HFF-Myc (cell line): ENCODE results near the gene SNCA.

Experiments used
- DNase-seq: peaks from one replicate; pipeline ENCODE4 v3.0.0-alpha.2; 2011; ENCODE audit warnings: low read depth; ENCODE audit errors: extremely low read depth
- H3K4me3 ChIP-seq: replicated peaks from 2 replicates; pipeline ENCODE4 v1.5.1; 2011; ENCODE audit warnings: low read depth, mild to moderate bottlenecking, control low read depth, low read length
- TF ChIP-seq, protein P1 (sequence below): IDR thresholded peaks from 2 replicates; pipeline ENCODE4 v1.5.1; 2012; ENCODE audit warnings: mild to moderate bottlenecking, low read depth, low read length, control low read depth; ENCODE audit errors: missing control alignments

SNCA gene

DNA sequence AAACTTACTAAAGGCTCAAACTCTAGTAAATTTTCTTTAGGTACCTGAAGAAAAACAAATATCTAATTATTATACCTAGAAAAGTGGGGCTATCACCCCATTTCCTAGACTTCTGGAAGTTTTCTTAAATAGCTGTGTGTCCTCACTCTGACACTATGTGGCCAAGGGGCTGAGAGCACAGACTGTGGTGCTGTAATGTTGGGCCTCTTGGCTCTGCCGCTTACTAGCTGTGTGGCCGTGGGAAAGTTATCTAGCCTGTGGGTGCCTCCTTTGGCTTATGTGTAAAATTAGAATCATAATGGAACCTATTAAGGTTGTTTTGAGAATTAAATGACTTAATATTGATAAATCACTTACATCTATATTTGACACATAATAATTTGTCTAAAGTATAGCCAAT, 114.4 kb downstream of the SNCA start:
- no peak for DNase-seq
- TF ChIP-seq, protein P1, sequence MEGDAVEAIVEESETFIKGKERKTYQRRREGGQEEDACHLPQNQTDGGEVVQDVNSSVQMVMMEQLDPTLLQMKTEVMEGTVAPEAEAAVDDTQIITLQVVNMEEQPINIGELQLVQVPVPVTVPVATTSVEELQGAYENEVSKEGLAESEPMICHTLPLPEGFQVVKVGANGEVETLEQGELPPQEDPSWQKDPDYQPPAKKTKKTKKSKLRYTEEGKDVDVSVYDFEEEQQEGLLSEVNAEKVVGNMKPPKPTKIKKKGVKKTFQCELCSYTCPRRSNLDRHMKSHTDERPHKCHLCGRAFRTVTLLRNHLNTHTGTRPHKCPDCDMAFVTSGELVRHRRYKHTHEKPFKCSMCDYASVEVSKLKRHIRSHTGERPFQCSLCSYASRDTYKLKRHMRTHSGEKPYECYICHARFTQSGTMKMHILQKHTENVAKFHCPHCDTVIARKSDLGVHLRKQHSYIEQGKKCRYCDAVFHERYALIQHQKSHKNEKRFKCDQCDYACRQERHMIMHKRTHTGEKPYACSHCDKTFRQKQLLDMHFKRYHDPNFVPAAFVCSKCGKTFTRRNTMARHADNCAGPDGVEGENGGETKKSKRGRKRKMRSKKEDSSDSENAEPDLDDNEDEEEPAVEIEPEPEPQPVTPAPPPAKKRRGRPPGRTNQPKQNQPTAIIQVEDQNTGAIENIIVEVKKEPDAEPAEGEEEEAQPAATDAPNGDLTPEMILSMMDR, result no peak
- no peak overlapping the region for H3K4me3 ChIP-seq

- H3K4me3 ChIP-seq, result no peak overlapping the region
- DNase-seq, result no peak
- TF ChIP-seq, protein P1, result no peak
Observed at GRCh38 chr4:89720981-89721380, 116.0 kb downstream of the SNCA start.

GRCh38 chr4:89719536-89720090, 117.3 kb downstream of the SNCA start:
- TF ChIP-seq, protein P1, result no peak
- no peak overlapping the region for H3K4me3 ChIP-seq
- DNase-seq, result no peak

DNA sequence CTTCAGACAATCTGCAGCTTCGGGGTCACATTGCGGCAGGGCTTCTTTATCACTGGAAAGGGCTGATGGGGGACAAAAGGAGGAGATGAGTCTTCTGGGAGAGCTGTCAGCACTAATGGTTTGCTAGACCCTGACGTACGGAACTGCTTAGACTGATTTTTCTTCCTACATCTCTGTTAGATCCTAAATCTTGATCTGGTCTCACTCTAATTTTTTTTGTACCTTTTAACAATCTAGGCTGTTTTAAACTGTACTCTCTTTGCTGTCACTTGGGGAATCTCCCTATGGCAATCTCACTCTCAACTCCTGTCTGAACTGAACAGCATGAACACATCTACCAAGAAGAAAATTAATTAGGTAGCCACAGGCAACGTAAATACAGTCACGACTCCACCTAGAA, 120.1 kb downstream of the SNCA start:
- DNase-seq, result no peak
- TF ChIP-seq, protein P1, result no peak

DNA sequence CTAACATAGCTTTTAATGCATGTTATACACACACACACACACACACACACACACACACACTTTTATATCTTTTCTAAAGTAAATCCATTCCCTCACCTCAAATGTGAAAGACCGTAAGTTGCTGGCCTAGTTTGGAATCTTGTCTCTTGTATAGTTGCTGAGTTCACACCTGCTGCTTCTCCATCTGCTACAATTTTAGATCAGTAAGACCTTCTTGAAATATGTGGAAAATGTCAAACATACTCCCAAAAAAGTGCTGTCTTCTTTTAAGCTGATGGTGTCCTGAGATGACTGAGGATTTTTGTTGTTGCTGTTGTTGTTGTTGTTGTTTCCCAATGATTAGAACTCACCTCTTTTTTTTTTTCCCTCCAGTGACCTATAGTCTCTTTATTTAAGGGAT, 121.3 kb downstream of the SNCA start:
- H3K4me3 ChIP-seq, result no peak overlapping the region
- no peak for DNase-seq
- TF ChIP-seq, protein P1, result no peak

More for the DNA sequence above, 120.1 kb downstream of the SNCA start:
- H3K4me3 ChIP-seq, result no peak overlapping the region

GRCh38 chr4:89712827-89713226, 124.1 kb downstream of the SNCA start:
- TF ChIP-seq, protein P1, result no peak
- H3K4me3 ChIP-seq, result no peak overlapping the region
- no peak for DNase-seq

DNA sequence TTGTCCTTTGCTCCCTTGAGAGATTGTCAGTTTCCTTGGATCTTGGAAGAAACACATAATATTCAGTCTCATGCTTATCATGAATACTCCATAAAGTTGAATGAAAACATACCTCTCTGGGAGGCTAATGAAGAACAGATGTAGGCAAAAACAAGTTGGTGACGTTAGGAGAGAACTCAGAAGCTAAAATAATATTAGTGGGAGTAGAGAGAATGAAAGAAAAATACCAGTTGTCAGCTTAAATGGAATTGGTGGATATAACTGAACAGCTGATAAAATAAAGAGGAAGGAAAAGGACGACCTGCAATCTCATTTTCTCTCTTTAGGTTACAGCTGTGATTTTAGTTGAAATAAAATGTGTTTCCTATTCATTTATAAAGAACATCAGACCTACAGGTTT, 124.8 kb downstream of the SNCA start:
- TF ChIP-seq, protein P1, result no peak
- DNase-seq, result peak; percentile 53
- H3K4me3 ChIP-seq, result no peak overlapping the region
